Progenitor cell of endocrine pancreas (in vitro differentiated cells): ENCODE data around the gene CEBPA. TPM values are rescaled to one million over a fixed set of nuclear protein-coding genes. Genes with fewer than 3 reads are reported as not detected.
"Not testable (repeated sequence)": the region's sequence is repeated elsewhere in the genome, so short reads cannot be mapped to it uniquely, and the experiment has no call there.

ENCODE experiments used
- DNase-seq: peaks from one replicate; pipeline ENCODE4 v3.0.0; 2021; ENCODE audit warnings: low spot score; ENCODE audit not compliant: unreplicated experiment
- H3K27ac Mint-ChIP-seq: 2 replicates; pipeline ENCODE4 v1.8.0; 2021; ENCODE audit warnings: mild to moderate bottlenecking, moderate library complexity, mixed read lengths
- H3K27me3 Mint-ChIP-seq: 2 replicates; pipeline ENCODE4 v1.8.0; 2021; ENCODE audit warnings: mixed read lengths
- H3K36me3 Mint-ChIP-seq: 2 replicates; pipeline ENCODE4 v1.8.0; 2022; ENCODE audit warnings: mixed read lengths; ENCODE audit not compliant: insufficient read depth
- H3K4me1 Mint-ChIP-seq: 2 replicates; pipeline ENCODE4 v1.8.0; 2021; ENCODE audit warnings: low read depth, mixed read lengths
- H3K4me3 Mint-ChIP-seq: 2 replicates; pipeline ENCODE4 v1.8.0; 2021; ENCODE audit warnings: low read depth, mild to moderate bottlenecking, moderate library complexity, mixed read lengths
- H3K9me3 Mint-ChIP-seq: 2 replicates; pipeline ENCODE4 v1.8.0; 2021; ENCODE audit warnings: low read depth, mixed read lengths
- total RNA-seq: library from RNA; stranded (reverse); gene quantifications from 2 replicates; pipeline ENCODE4 v1.2.1, GENCODE V29; 2021
- TF ChIP-seq, protein P1 (sequence below): fragments of 200-600 bp; sonication (generic); IDR thresholded peaks from one replicate; pipeline ENCODE4 v1.5.0; 2021; ENCODE audit warnings: antibody characterized with exemption, mild to moderate bottlenecking; ENCODE audit not compliant: unreplicated experiment

Gene CEBPA
- total RNA-seq, 1 donor from 2014 or later: 12.3 TPM

GRCh38 chr19:33325920-33326319 lies 23.6 kb upstream of the CEBPA start:
- Mint-ChIP-seq H3K27ac (no peak overlapping the region), H3K4me3 (no peak overlapping the region), H3K9me3 (peaks cover 8% of the 10 kb centered on the region), H3K4me1 (peaks cover 1% of the 10 kb centered on the region), H3K36me3 (peaks cover 1% of the 10 kb centered on the region), H3K27me3 (peaks cover 10% of the 10 kb centered on the region)
- no peak for DNase-seq
- TF ChIP-seq, protein P1, sequence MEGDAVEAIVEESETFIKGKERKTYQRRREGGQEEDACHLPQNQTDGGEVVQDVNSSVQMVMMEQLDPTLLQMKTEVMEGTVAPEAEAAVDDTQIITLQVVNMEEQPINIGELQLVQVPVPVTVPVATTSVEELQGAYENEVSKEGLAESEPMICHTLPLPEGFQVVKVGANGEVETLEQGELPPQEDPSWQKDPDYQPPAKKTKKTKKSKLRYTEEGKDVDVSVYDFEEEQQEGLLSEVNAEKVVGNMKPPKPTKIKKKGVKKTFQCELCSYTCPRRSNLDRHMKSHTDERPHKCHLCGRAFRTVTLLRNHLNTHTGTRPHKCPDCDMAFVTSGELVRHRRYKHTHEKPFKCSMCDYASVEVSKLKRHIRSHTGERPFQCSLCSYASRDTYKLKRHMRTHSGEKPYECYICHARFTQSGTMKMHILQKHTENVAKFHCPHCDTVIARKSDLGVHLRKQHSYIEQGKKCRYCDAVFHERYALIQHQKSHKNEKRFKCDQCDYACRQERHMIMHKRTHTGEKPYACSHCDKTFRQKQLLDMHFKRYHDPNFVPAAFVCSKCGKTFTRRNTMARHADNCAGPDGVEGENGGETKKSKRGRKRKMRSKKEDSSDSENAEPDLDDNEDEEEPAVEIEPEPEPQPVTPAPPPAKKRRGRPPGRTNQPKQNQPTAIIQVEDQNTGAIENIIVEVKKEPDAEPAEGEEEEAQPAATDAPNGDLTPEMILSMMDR: no peak

DNA sequence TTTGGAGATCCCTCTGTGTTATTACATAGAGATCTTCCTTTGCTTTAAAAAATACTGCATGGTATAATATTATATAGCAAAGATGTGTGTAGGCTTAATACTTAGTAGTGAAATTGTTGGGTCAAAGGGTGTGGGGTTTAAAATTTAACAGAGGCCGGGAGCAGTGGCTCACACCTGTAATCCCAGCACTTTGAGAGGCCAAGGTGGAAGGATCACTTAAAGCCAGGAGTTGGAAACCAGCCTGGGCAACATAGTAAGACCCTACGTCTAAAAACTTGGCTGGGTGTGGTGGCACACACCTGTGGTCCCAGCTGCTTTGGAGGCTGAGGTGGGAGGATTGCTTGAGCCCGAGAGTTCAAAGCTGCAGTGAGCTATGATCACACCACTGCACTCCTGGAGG lies 22.3 kb upstream of the CEBPA start:
- Mint-ChIP-seq H3K27ac (no peak overlapping the region), H3K36me3 (peaks cover 5% of the 10 kb centered on the region), H3K27me3 (peaks cover 7% of the 10 kb centered on the region), H3K4me3 (no peak overlapping the region), H3K4me1 (no peaks in the 10 kb centered on the region), H3K9me3 (peaks cover 15% of the 10 kb centered on the region)
- DNase-seq: no peak
- TF ChIP-seq, protein P1: no peak

DNA sequence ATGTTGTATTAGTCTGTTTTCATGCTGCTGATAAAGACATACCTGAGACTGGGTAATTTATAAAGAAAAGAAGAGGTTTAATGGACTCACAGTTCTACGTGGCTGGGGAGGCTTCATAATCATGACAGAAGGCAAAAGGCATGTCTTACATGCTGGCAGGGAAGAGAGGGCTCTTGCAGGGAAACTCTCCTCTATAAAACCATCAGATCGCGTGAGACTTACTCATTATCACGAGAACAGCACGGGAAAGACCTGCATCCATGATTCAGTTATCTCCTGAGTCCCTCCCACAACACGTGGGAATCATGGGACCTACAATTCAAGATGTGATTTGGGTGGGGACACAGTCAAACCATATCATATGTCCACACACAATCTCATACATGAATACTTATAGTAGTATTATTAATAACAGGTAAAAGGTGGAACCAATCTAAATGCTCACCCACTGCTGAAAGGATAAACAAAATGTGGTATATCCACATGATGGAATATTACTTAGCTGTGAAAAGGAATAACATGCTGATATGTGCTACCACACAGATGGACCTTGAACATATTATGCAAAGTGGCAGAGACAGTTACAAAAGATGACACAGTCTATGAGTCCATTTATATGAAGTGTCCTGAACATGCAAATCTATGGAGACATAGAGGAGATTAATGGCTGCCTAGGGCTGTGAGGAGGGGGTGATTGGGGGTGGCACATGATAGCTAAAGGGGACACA lies 20.9 kb upstream of the CEBPA start:
- H3K36me3 Mint-ChIP-seq: peaks cover 5% of the 10 kb centered on the region

DNA sequence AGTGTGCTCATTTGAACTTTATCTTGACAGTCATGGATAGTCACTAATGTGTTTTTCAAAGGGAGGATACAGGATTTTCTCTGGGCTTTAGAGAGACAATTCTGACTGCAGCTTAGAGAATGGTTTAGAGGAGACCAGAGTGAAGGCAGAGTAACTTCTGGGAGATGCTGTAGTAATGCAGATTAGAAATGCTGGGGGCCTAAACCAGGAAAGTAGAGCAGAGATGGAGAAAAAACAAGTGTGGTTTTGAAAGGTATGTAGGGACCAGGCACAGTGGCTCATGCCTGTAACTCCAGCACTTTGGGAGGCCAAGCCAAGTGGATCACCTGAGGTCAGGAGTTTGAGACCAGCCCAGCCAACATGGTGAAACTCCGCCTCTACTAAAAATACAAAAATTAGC lies 18.3 kb upstream of the CEBPA start:
- H3K9me3 Mint-ChIP-seq: peaks cover 15% of the 10 kb centered on the region
- no peak for DNase-seq
- no peaks in the 10 kb centered on the region for H3K27me3 Mint-ChIP-seq
- no peak overlapping the region for H3K27ac Mint-ChIP-seq
- no peak overlapping the region for H3K4me3 Mint-ChIP-seq
- H3K4me1 Mint-ChIP-seq: peaks cover 5% of the 10 kb centered on the region
- peaks cover 5% of the 10 kb centered on the region for H3K36me3 Mint-ChIP-seq
- TF ChIP-seq, protein P1: no peak

More for the DNA sequence above, 20.9 kb upstream of the CEBPA start:
- DNase-seq: no peak
- no peaks in the 10 kb centered on the region for H3K27me3 Mint-ChIP-seq
- no peaks in the 10 kb centered on the region for H3K4me1 Mint-ChIP-seq
- H3K9me3 Mint-ChIP-seq: peaks cover 15% of the 10 kb centered on the region
- TF ChIP-seq, protein P1: no peak
- no peak overlapping the region for H3K27ac Mint-ChIP-seq
- H3K4me3 Mint-ChIP-seq: no peak overlapping the region

GRCh38 chr19:33317991-33318390 lies 15.7 kb upstream of the CEBPA start:
- not testable (repeated sequence) for DNase-seq, H3K27ac Mint-ChIP-seq, H3K36me3 Mint-ChIP-seq, H3K4me3 Mint-ChIP-seq, H3K4me1 Mint-ChIP-seq, H3K27me3 Mint-ChIP-seq
- H3K9me3 Mint-ChIP-seq: peaks cover 15% of the 10 kb centered on the region

DNA sequence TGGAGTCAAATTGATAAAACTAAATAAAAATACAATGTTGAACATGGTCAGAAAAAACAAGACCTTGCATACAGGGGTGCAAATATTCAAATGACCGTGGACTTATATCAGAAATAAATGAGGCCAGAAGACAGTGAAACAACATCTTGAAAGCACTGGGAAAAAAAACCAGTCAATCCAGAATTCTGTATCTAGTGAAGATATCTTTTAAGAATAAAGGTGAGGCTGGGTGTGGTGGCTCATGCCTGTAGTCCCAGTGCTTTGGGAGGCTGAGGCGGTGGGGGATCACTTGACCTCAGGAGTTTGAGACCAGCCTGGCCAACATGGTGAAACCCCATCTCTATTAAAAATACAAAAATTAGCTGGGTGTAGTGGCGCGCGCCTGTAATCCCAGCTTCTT lies 15.2 kb upstream of the CEBPA start:
- Mint-ChIP-seq H3K27ac (no peak overlapping the region), H3K9me3 (peaks cover 15% of the 10 kb centered on the region)

More for the DNA sequence above, 15.2 kb upstream of the CEBPA start:
- Mint-ChIP-seq H3K4me3 (no peak overlapping the region), H3K27me3 (no peaks in the 10 kb centered on the region), H3K36me3 (peaks cover 5% of the 10 kb centered on the region), H3K4me1 (peaks cover 5% of the 10 kb centered on the region)
- TF ChIP-seq, protein P1: no peak
- DNase-seq: no peak
